GM12891 (cell line): ENCODE measurements around the gene TBC1D2B.

ENCODE experiments used
- PAX5 ChIP-seq: IDR thresholded peaks from 2 replicates; pipeline ENCODE4 v1.6.1; 2011; ENCODE audit warnings: low read length, moderate library complexity, mild to moderate bottlenecking; ENCODE audit not compliant: insufficient read depth, severe bottlenecking
- POLR2A ChIP-seq: IDR thresholded peaks from 2 replicates; pipeline ENCODE4 v1.6.1; 2011; ENCODE audit warnings: low read depth, low read length, control low read depth
- POLR2AphosphoS5 ChIP-seq: IDR thresholded peaks from 2 replicates; pipeline ENCODE4 v1.6.1; 2011; ENCODE audit warnings: low read depth, low read length, control low read depth
- POU2F2 ChIP-seq: IDR thresholded peaks from 2 replicates; pipeline ENCODE4 v1.6.1; 2011; ENCODE audit warnings: low read depth, mild to moderate bottlenecking, control low read depth, low read length, moderate library complexity
- SPI1 ChIP-seq: IDR thresholded peaks from 2 replicates; pipeline ENCODE4 v1.6.1; 2011; ENCODE audit warnings: low read depth, low read length, control low read depth
- TAF1 ChIP-seq: IDR thresholded peaks from 2 replicates; pipeline ENCODE4 v1.6.1; 2011; ENCODE audit warnings: low read depth, low read length, control low read depth

- TF ChIP-seq POLR2AphosphoS5 (no peak), TAF1 (no peak), POU2F2 (no peak), POLR2A (no peak), SPI1 (no peak), PAX5 (no peak)
Measured at GRCh38 chr15:78035321-78035751, 42.2 kb downstream of the TBC1D2B start.
